Thoracic aorta (tissue), 2 donors: Measurements from ENCODE around the gene CLASP1. TPM values are rescaled to one million over a fixed set of nuclear protein-coding genes. Genes with fewer than 3 reads are reported as not detected.

ENCODE experiments used
- ATAC-seq: fragments of 150-250 bp; one replicate; pipeline ENCODE4 v1.8.0; 2017; ENCODE audit warnings: low read depth; ENCODE audit not compliant: insufficient number of reproducible peaks, low FRiP score
- DNase-seq: peaks from one replicate; pipeline ENCODE4 v3.0.0-alpha.2; 2020; ENCODE audit warnings: low spot score
- H3K27ac ChIP-seq, 2 donors: fragments of 200-600 bp; sonication (generic); 1 replicate in 1 of 2; 2 replicates in 1 of 2; pipeline ENCODE4 v1.5.1; 2016; ENCODE audit warnings: mild to moderate bottlenecking in 2 of 2, moderate library complexity in 2 of 2
- H3K27me3 ChIP-seq: fragments of 200-600 bp; sonication (generic); replicated peaks from 2 replicates; pipeline ENCODE4 v1.6.0; 2016; ENCODE audit warnings: mild to moderate bottlenecking; ENCODE audit not compliant: insufficient read depth
- H3K36me3 ChIP-seq: fragments of 200-600 bp; sonication (generic); one replicate; pipeline ENCODE4 v1.5.1; 2016
- H3K4me1 ChIP-seq, 2 donors: fragments of 200-600 bp; sonication (generic); 1 replicate in 1 of 2; 2 replicates in 1 of 2; pipeline versions ENCODE4 v1.5.1 to v1.6.0; 2016; ENCODE audit warnings: low read depth in 2 of 2, mild to moderate bottlenecking in 1 of 2; ENCODE audit not compliant: control insufficient read depth in 1 of 2
- H3K4me3 ChIP-seq: fragments of 200-600 bp; sonication (generic); 2 replicates; pipeline ENCODE4 v1.5.1; 2016; ENCODE audit warnings: mild to moderate bottlenecking
- H3K9me3 ChIP-seq: fragments of 200-600 bp; sonication (generic); 2 replicates; pipeline ENCODE4 v1.5.1; 2016
- CTCF ChIP-seq: fragments of 200-600 bp; sonication (generic); IDR thresholded peaks from one replicate; pipeline ENCODE4 v1.5.1; 2019; ENCODE audit warnings: antibody characterized with exemption
- total RNA-seq, 2 donors: library from RNA; depleted of rRNA; stranded (reverse); fragments of >200 nt; gene quantifications; one replicate each; pipeline versions ENCODE4 v1.1.0 to v1.2.3, GENCODE V29; 2016

Gene CLASP1
- total RNA-seq = 100 to 1,000 TPM in 1 of 2 donors, 10 to 100 TPM in 1; 69.7 to 113 TPM

- peak within 1 kb of the TSS; percentile 99 for H3K4me3 ChIP-seq
- no peaks in the 10 kb centered on the region for H3K9me3 ChIP-seq
- no peaks in the 10 kb centered on the region for H3K36me3 ChIP-seq
- no peak for TF ChIP-seq CTCF
- DNase-seq = peak; percentile 30
- peak; percentile 42 for ATAC-seq
- H3K27ac ChIP-seq = peak within 1 kb of the TSS; percentile 96 to 97
- H3K27me3 ChIP-seq = no peaks in the 10 kb centered on the region
- peaks cover 13 to 41% of the 10 kb centered on the region in 2 donors for H3K4me1 ChIP-seq
Measured at GRCh38 chr2:121649149-121649595, at the start of gene CLASP1. Gene CLASP1, minus strand, starts transcription at chr2:121649462. Its CDS starts 43,567 bp downstream, at chr2:121605895.

GRCh38 chr2:121698318-121698930 lies 49.2 kb upstream of the CLASP1 start:
- no peaks in the 10 kb centered on the region for H3K36me3 ChIP-seq
- ATAC-seq (no peak), DNase-seq (no peak)
- H3K27ac ChIP-seq = no peak overlapping the region
- H3K27me3 ChIP-seq = no peaks in the 10 kb centered on the region
- no peaks in the 10 kb centered on the region for H3K9me3 ChIP-seq
- H3K4me1 ChIP-seq = peaks cover 35 to 40% of the 10 kb centered on the region in 2 donors
- H3K4me3 ChIP-seq = no peak overlapping the region
- TF ChIP-seq CTCF = no peak

- Histone ChIP-seq H3K36me3 (no peaks in the 10 kb centered on the region), H3K9me3 (no peaks in the 10 kb centered on the region), H3K4me1 (peaks cover 35 to 40% of the 10 kb centered on the region in 2 donors), H3K4me3 (no peak overlapping the region), H3K27ac (no peak overlapping the region), H3K27me3 (no peaks in the 10 kb centered on the region)
- DNase-seq (no peak), ATAC-seq (no peak)
- no peak for TF ChIP-seq CTCF
Measured at GRCh38 chr2:121697108-121697631, 47.9 kb upstream of the CLASP1 start.

- Histone ChIP-seq H3K4me3 (no peak overlapping the region), H3K27ac (no peak overlapping the region), H3K36me3 (no peaks in the 10 kb centered on the region), H3K27me3 (no peaks in the 10 kb centered on the region), H3K9me3 (no peaks in the 10 kb centered on the region), H3K4me1 (peaks cover 35 to 40% of the 10 kb centered on the region in 2 donors)
- DNase-seq (no peak), ATAC-seq (no peak)
- TF ChIP-seq CTCF = no peak
Measured at GRCh38 chr2:121696410-121696930, 47.2 kb upstream of the CLASP1 start.

- ATAC-seq = no peak
- H3K27me3 ChIP-seq = no peaks in the 10 kb centered on the region
- H3K9me3 ChIP-seq = no peaks in the 10 kb centered on the region
- no peak for TF ChIP-seq CTCF
- peaks cover 29 to 30% of the 10 kb centered on the region in 2 donors for H3K4me1 ChIP-seq
- no peaks in the 10 kb centered on the region for H3K36me3 ChIP-seq
- H3K27ac ChIP-seq = peak overlapping the region; percentile 56 to 77
- DNase-seq = no peak
- H3K4me3 ChIP-seq = no peak overlapping the region
Measured at GRCh38 chr2:121695171-121695451, 45.8 kb upstream of the CLASP1 start.
